HS-5 (cell line): ENCODE results near the gene RALGAPA1.
"Not testable (repeated sequence)": the region's sequence is repeated elsewhere in the genome, so short reads cannot be mapped to it uniquely, and the experiment has no call there.

ENCODE experiments used
- DNase-seq: peaks from one replicate; pipeline ENCODE4 v3.0.0-alpha.2; 2012; ENCODE audit warnings: low read depth

The RALGAPA1 gene

GRCh38 chr14:35821564-35822411 lies 12.7 kb upstream of the RALGAPA1 start:
- no peak for DNase-seq

- no peak for DNase-seq
Measured at GRCh38 chr14:35819591-35820540, 10.8 kb upstream of the RALGAPA1 start.

GRCh38 chr14:35818346-35819115 lies 9.4 kb upstream of the RALGAPA1 start:
- no peak for DNase-seq

GRCh38 chr14:35814371-35815005 lies 5.4 kb upstream of the RALGAPA1 start:
- no peak for DNase-seq

GRCh38 chr14:35810963-35811362 lies 1.9 kb upstream of the RALGAPA1 start:
- no peak for DNase-seq

- DNase-seq: no peak
Measured at GRCh38 chr14:35809597-35809996, 502 bp upstream of the RALGAPA1 start.

- no peak for DNase-seq
Measured at GRCh38 chr14:35808076-35808637, 938 bp downstream of the RALGAPA1 start.

- no peak for DNase-seq
Measured at GRCh38 chr14:35807131-35807961, 1.7 kb downstream of the RALGAPA1 start.

- DNase-seq: no peak
Measured at GRCh38 chr14:35806006-35806907, 2.8 kb downstream of the RALGAPA1 start.

GRCh38 chr14:35797796-35798195 lies 11.3 kb downstream of the RALGAPA1 start:
- no peak for DNase-seq

- DNase-seq: no peak
Measured at GRCh38 chr14:35789651-35790050, 19.4 kb downstream of the RALGAPA1 start.

- DNase-seq: no peak
Measured at GRCh38 chr14:35786856-35787255, 22.2 kb downstream of the RALGAPA1 start.

GRCh38 chr14:35783699-35784098 lies 25.4 kb downstream of the RALGAPA1 start:
- DNase-seq: no peak

- DNase-seq: no peak
Measured at GRCh38 chr14:35779368-35779767, 29.7 kb downstream of the RALGAPA1 start.

GRCh38 chr14:35777550-35777949 lies 31.5 kb downstream of the RALGAPA1 start:
- not testable (repeated sequence) for DNase-seq

- DNase-seq: no peak
Measured at GRCh38 chr14:35776823-35777222, 32.3 kb downstream of the RALGAPA1 start.

GRCh38 chr14:35776085-35776484 lies 33.0 kb downstream of the RALGAPA1 start:
- not testable (repeated sequence) for DNase-seq

- DNase-seq: no peak
Measured at GRCh38 chr14:35766700-35767082, 42.4 kb downstream of the RALGAPA1 start.

GRCh38 chr14:35766036-35766699 lies 42.9 kb downstream of the RALGAPA1 start:
- DNase-seq: no peak
